ENCODE results near the gene CDK17. TPM values are rescaled to one million over a fixed set of nuclear protein-coding genes. Genes with fewer than 3 reads are reported as not detected.
A peak's percentile ranks its signal among the peaks of the same experiment; 100 is the strongest.
"Not testable (repeated sequence)": the region's sequence is repeated elsewhere in the genome, so short reads cannot be mapped to it uniquely, and the experiment has no call there.

The CDK17 gene
- total RNA-seq, 2 experiments from 2014 or later: 38.7 to 43.5 TPM

DNA sequence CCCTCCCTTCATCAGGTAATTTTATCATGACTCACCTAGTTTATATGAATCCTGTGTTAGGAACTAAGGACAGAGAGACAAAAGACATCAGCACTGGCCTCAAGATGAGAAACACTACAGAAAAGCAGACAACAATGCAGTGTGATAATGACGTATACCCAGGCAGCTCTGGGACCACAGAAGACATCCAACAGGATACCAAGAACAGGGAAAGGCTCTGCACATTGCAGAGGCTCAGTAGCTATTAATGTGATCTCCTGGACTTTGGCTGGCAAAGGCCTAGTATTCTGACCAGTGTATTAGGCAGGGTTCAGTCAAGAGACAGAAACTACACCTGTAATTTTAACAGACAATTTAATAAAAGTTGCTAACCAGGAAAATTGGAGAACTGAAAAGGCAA is 39.7 kb downstream of the CDK17 start:
- H3K36me3 Mint-ChIP-seq (ENCODE audit: low read depth): peaks cover 17% of the 10 kb centered on the region
- POLR2A ChIA-PET: no interaction called here
- no peaks in the 10 kb centered on the region for H3K9me3 Mint-ChIP-seq
- H3K27me3 Mint-ChIP-seq: no peaks in the 10 kb centered on the region
- H3K4me1 Mint-ChIP-seq: peaks cover 29% of the 10 kb centered on the region
- no peak overlapping the region for H3K4me3 Mint-ChIP-seq
- no peak for DNase-seq
- CTCF ChIA-PET: interaction anchor here (1.7 kb wide), 1 partner anchor 9 kb away, joined by 6 read pairs; no protein-coding TSS in a partner anchor
- H3K27ac Mint-ChIP-seq: no peak overlapping the region

DNA sequence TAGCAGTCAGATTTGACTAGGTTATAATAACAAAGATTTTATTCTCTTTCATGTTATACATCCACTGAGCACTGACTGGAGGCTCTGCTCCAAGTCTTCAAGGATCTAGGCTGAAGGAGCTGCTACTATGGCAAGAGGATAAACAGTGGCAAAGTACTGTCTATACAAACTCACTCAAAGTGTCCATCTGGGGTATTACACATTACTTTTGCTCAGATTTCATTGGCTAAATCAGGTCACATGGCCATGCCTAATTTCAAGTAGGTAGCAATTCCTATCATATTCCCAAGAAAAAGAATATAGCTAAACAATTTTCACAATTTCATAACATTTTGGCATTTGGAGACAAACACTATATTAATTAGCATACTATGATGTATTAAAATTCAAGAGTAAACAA is 40.9 kb downstream of the CDK17 start:
- H3K9me3 Mint-ChIP-seq: no peaks in the 10 kb centered on the region

GRCh38 chr12:96356831-96357230 is 43.4 kb downstream of the CDK17 start:
- no peaks in the 10 kb centered on the region for H3K9me3 Mint-ChIP-seq
- no peak for DNase-seq
- H3K4me3 Mint-ChIP-seq: no peak overlapping the region
- ChIA-PET POLR2A (no interaction called here), CTCF (interaction anchor here (0.6 to 0.9 kb wide), 2 partner anchors 44 to 147 kb away, joined by 3 read pairs; no protein-coding TSS in a partner anchor)
- peaks cover 46% of the 10 kb centered on the region for H3K4me1 Mint-ChIP-seq
- H3K27ac Mint-ChIP-seq: no peak overlapping the region
- H3K36me3 Mint-ChIP-seq (ENCODE audit: low read depth): peaks cover 8% of the 10 kb centered on the region
- no peaks in the 10 kb centered on the region for H3K27me3 Mint-ChIP-seq

More for the DNA sequence above, 40.9 kb downstream of the CDK17 start:
- H3K27ac Mint-ChIP-seq: no peak overlapping the region
- no peak overlapping the region for H3K4me3 Mint-ChIP-seq
- DNase-seq: no peak
- ChIA-PET POLR2A (no interaction called here), CTCF (no interaction called here)
- peaks cover 33% of the 10 kb centered on the region for H3K4me1 Mint-ChIP-seq
- peaks cover 12% of the 10 kb centered on the region for H3K36me3 Mint-ChIP-seq (ENCODE audit: low read depth)
- no peaks in the 10 kb centered on the region for H3K27me3 Mint-ChIP-seq

- H3K27ac Mint-ChIP-seq: no peak overlapping the region
- no peak for DNase-seq
- H3K36me3 Mint-ChIP-seq (ENCODE audit: low read depth): peaks cover 6% of the 10 kb centered on the region
- no peak overlapping the region for H3K4me3 Mint-ChIP-seq
- CTCF ChIA-PET: interaction anchor here (0.9 to 1.2 kb wide), 2 partner anchors 9 to 20 kb away, joined by 3 read pairs; no protein-coding TSS in a partner anchor
- POLR2A ChIA-PET: no interaction called here
- H3K4me1 Mint-ChIP-seq: peaks cover 42% of the 10 kb centered on the region
- peaks cover 3% of the 10 kb centered on the region for H3K9me3 Mint-ChIP-seq
- H3K27me3 Mint-ChIP-seq: no peaks in the 10 kb centered on the region
Measured at GRCh38 chr12:96354844-96355534, 45.2 kb downstream of the CDK17 start.

DNA sequence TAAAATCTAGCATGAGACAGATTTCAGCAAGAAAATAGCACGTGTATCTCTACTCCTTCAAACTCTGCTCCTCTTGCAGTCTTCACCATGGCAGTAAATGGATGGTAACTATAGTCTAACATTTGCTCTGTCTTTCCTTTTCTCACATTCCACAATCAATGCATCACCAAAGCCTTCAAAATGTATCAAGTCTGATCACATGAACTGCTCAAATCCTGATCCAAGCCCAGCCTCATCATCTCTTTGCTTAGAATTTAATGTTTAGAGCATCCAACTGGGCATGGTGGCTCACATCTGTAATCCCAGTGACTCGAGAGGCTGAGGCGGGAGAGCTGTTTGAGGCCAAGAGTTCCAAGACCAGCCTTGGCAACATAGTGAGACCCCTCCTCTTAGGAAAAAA is 45.9 kb downstream of the CDK17 start:
- Mint-ChIP-seq H3K27me3 (no peaks in the 10 kb centered on the region), H3K4me1 (peaks cover 40% of the 10 kb centered on the region), H3K4me3 (no peak overlapping the region), H3K36me3 (ENCODE audit: low read depth) (peaks cover 6% of the 10 kb centered on the region), H3K9me3 (peaks cover 3% of the 10 kb centered on the region), H3K27ac (no peak overlapping the region)
- POLR2A ChIA-PET: no interaction called here
- DNase-seq: no peak
- CTCF ChIA-PET: interaction anchor here (0.9 to 1.2 kb wide), 2 partner anchors 8 to 21 kb away, joined by 3 read pairs; no protein-coding TSS in a partner anchor

GRCh38 chr12:96352161-96352835 is 47.9 kb downstream of the CDK17 start:
- peaks cover 8% of the 10 kb centered on the region for H3K36me3 Mint-ChIP-seq (ENCODE audit: low read depth)
- H3K27me3 Mint-ChIP-seq: no peaks in the 10 kb centered on the region
- H3K4me3 Mint-ChIP-seq: no peak overlapping the region
- no peak overlapping the region for H3K27ac Mint-ChIP-seq
- peaks cover 51% of the 10 kb centered on the region for H3K4me1 Mint-ChIP-seq
- CTCF ChIA-PET: interaction anchor here (0.7 to 1.8 kb wide), 3 partner anchors 9 to 48 kb away, joined by 3 to 6 read pairs (median 3); partner anchors contain the start of gene CDK17
- peaks cover 3% of the 10 kb centered on the region for H3K9me3 Mint-ChIP-seq
- DNase-seq: no peak
- POLR2A ChIA-PET: no interaction called here

GRCh38 chr12:96350982-96351381 is 49.3 kb downstream of the CDK17 start:
- Mint-ChIP-seq H3K4me1 (peaks cover 61% of the 10 kb centered on the region), H3K27me3 (no peaks in the 10 kb centered on the region), H3K36me3 (ENCODE audit: low read depth) (peaks cover 14% of the 10 kb centered on the region), H3K9me3 (peaks cover 3% of the 10 kb centered on the region), H3K27ac (peak overlapping the region; percentile 14), H3K4me3 (no peak overlapping the region)
- DNase-seq: no peak
- POLR2A ChIA-PET: no interaction called here
- CTCF ChIA-PET: interaction anchor here (1.1 to 1.8 kb wide), 2 partner anchors 10 to 49 kb away, joined by 3 to 6 read pairs; partner anchors contain the start of gene CDK17

DNA sequence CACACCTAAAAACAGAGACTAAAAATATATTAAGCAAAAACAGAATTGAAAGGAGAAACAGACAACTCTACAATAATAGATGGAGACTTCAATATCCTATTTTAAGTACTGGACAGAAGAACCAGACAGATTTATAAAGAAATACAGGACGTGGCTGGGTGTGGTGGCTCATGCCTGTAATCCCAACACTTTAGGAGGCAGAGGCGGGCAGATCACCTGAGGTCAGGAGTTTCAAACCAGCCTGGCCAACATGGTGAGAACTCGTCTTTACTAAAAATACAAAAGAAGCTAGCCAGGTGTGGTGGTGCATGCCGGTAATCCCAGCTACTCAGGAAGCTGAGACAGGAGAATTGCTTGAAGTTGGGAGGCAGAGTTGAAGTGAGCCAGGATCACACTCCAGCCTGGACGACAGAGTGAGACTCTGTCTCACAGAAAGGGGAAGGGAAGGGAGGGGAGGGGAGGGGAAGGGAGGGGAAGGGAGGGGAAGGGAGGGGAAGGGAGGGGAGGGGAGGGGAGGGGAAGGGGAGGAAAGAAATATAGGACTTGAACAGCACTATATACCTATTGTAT is 53.0 kb downstream of the CDK17 start:
- Mint-ChIP-seq H3K9me3 (peaks cover 26% of the 10 kb centered on the region), H3K36me3 (ENCODE audit: low read depth) (peaks cover 47% of the 10 kb centered on the region), H3K4me3 (peak overlapping the region; percentile 66), H3K27me3 (no peaks in the 10 kb centered on the region), H3K27ac (peak overlapping the region; percentile 87), H3K4me1 (peaks cover 62% of the 10 kb centered on the region)
- ChIA-PET CTCF (interaction anchor here (0.6 to 2.2 kb wide), 11 partner anchors 9 to 385 kb away, joined by 3 to 8 read pairs (median 3); no protein-coding TSS in a partner anchor), POLR2A (no interaction called here)
- DNase-seq: no peak

GRCh38 chr12:96346716-96347115 is 53.5 kb downstream of the CDK17 start:
- peak overlapping the region; percentile 66 for H3K4me3 Mint-ChIP-seq
- H3K4me1 Mint-ChIP-seq: peaks cover 59% of the 10 kb centered on the region
- POLR2A ChIA-PET, DNase-seq, H3K27me3 Mint-ChIP-seq: not testable (repeated sequence)
- H3K36me3 Mint-ChIP-seq (ENCODE audit: low read depth): peaks cover 47% of the 10 kb centered on the region
- CTCF ChIA-PET: interaction anchor here (0.6 to 2.2 kb wide), 7 partner anchors 8 to 384 kb away, joined by 3 to 8 read pairs (median 3); no protein-coding TSS in a partner anchor
- peak overlapping the region; percentile 87 for H3K27ac Mint-ChIP-seq
- H3K9me3 Mint-ChIP-seq: peaks cover 26% of the 10 kb centered on the region

DNA sequence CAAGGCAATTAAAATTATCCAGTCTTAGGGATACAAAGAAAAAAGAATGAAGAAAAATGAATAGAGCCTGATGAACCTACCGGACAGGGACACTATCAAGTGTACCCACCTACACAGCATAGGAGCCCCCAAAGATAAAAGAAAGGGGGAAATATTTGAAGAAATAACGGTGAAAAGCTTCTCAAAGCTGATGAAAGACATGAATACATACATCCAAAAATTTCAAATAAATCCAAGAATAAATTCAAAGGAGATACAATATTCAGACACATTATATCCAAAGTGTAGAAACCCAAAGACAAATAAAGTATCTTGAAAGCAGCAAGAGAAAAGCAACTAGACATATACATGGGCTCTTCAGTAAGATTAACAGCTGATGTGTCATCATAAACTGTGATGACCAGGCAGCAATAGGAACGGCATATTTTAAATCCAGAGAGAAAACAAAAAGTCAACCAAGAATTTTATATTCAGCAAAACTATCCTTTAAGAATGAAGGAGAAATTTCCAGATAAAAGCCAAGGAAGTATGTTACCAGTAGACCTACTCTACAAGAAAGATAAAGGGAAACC is 56.0 kb downstream of the CDK17 start:
- H3K36me3 Mint-ChIP-seq (ENCODE audit: low read depth): peaks cover 50% of the 10 kb centered on the region
- ChIA-PET POLR2A (interaction anchor here (0.5 kb wide), 1 partner anchor 21 kb away, joined by 3 read pairs; no protein-coding TSS in a partner anchor), CTCF (interaction anchor here (0.6 to 1.5 kb wide), 3 partner anchors 29 to 55 kb away, joined by 3 to 5 read pairs (median 3); partner anchors contain the start of gene CDK17)
- DNase-seq: no peak
- H3K9me3 Mint-ChIP-seq: peaks cover 23% of the 10 kb centered on the region
- H3K4me1 Mint-ChIP-seq: peaks cover 47% of the 10 kb centered on the region
- H3K27me3 Mint-ChIP-seq: no peaks in the 10 kb centered on the region
- H3K4me3 Mint-ChIP-seq: no peak overlapping the region
- H3K27ac Mint-ChIP-seq: no peak overlapping the region

GRCh38 chr12:96343347-96343954 is 56.8 kb downstream of the CDK17 start:
- peak overlapping the region; percentile 33 for H3K27ac Mint-ChIP-seq
- peak; percentile 33 for DNase-seq
- H3K9me3 Mint-ChIP-seq: peaks cover 23% of the 10 kb centered on the region
- peaks cover 46% of the 10 kb centered on the region for H3K4me1 Mint-ChIP-seq
- H3K36me3 Mint-ChIP-seq (ENCODE audit: low read depth): peaks cover 50% of the 10 kb centered on the region
- ChIA-PET CTCF (interaction anchor here (0.6 to 1.5 kb wide), 4 partner anchors 29 to 283 kb away, joined by 3 to 5 read pairs (median 3); partner anchors contain the start of gene CDK17), POLR2A (no interaction called here)
- no peak overlapping the region for H3K4me3 Mint-ChIP-seq
- no peaks in the 10 kb centered on the region for H3K27me3 Mint-ChIP-seq

DNA sequence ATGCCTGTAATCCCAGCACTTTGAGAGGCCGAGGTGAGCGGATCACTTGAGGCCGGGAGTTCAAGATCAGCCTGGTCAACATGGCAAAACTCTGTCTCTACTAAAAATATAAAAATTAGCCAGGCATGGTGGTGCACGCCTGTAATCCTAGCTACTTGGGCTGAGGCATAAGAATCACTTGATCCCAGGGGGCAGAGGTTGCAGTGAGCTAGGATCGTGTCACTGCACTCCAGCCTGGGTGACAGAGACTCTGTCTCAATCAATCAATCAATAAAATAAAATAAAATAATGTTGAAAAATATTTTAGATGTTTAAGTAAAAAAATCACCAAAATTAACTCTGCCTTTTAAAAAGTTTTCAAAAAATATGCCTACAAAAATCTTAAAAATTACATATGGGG is 60.6 kb downstream of the CDK17 start:
- DNase-seq, H3K27ac Mint-ChIP-seq, H3K4me3 Mint-ChIP-seq, POLR2A ChIA-PET, H3K27me3 Mint-ChIP-seq: not testable (repeated sequence)
- CTCF ChIA-PET: interaction anchor here (0.6 kb wide), 1 partner anchor 18 kb away, joined by 3 read pairs; no protein-coding TSS in a partner anchor
- peaks cover 47% of the 10 kb centered on the region for H3K4me1 Mint-ChIP-seq
- H3K36me3 Mint-ChIP-seq (ENCODE audit: low read depth): peaks cover 53% of the 10 kb centered on the region
- peaks cover 26% of the 10 kb centered on the region for H3K9me3 Mint-ChIP-seq
